AG10803 (cell line): ENCODE measurements around the gene TAL2.

Source experiments
- DNase-seq: peaks from one replicate; pipeline ENCODE4 v3.0.0; 2010; ENCODE audit warnings: low read depth
- H3K4me3 ChIP-seq: 2 replicates; pipeline ENCODE4 v1.5.1; 2011; ENCODE audit warnings: mild to moderate bottlenecking, low read length, control low read depth
- CTCF ChIP-seq: conservative IDR thresholded peaks from 2 replicates; pipeline ENCODE4 v1.5.1; 2011; ENCODE audit warnings: mild to moderate bottlenecking, low read length, control low read depth, inconsistent platforms

The TAL2 gene

GRCh38 chr9:105662184-105663104 is at the start of gene TAL2:
Gene TAL2 (plus strand): TSS chr9:105662457. CDS start chr9:105662497, 40 bp downstream.
- no peak for DNase-seq
- TF ChIP-seq CTCF = no peak
- no peak within 1 kb of the TSS for H3K4me3 ChIP-seq

GRCh38 chr9:105621001-105621400 is 41.3 kb upstream of the TAL2 start:
- no peak overlapping the region for H3K4me3 ChIP-seq
- no peak for DNase-seq
- TF ChIP-seq CTCF = no peak

- TF ChIP-seq CTCF = no peak
- no peak overlapping the region for H3K4me3 ChIP-seq
- no peak for DNase-seq
These were observed 37.2 kb upstream of the TAL2 start for GRCh38 chr9:105625088-105625487.

- DNase-seq = no peak
- TF ChIP-seq CTCF = no peak
- no peak overlapping the region for H3K4me3 ChIP-seq
These were observed 29.4 kb upstream of the TAL2 start for GRCh38 chr9:105632807-105633206.

GRCh38 chr9:105633411-105633810 is 28.8 kb upstream of the TAL2 start:
- H3K4me3 ChIP-seq = no peak overlapping the region
- DNase-seq = no peak
- no peak for TF ChIP-seq CTCF

GRCh38 chr9:105636331-105636730 is 25.9 kb upstream of the TAL2 start:
- no peak overlapping the region for H3K4me3 ChIP-seq
- TF ChIP-seq CTCF = no peak
- no peak for DNase-seq

GRCh38 chr9:105637787-105638395 is 24.4 kb upstream of the TAL2 start:
- TF ChIP-seq CTCF = peak; percentile 55
- no peak overlapping the region for H3K4me3 ChIP-seq
- DNase-seq = peak; percentile 4
